Liver (tissue), 9 donors: Measurements from ENCODE around the gene FAM227B. TPM values are rescaled to one million over a fixed set of nuclear protein-coding genes. Genes with fewer than 3 reads are reported as not detected.

Experiments used
- DNase-seq: peaks from one replicate; pipeline ENCODE4 v3.0.0-alpha.2; 2017; ENCODE audit warnings: low spot score
- H3K27ac ChIP-seq, 2 donors: one replicate each; pipeline ENCODE4 v1.7.0; 2013; ENCODE audit warnings: inconsistent platforms in 2 of 2, low read length in 2 of 2, control low read depth in 1 of 2, low read depth in 1 of 2, mild to moderate bottlenecking in 1 of 2
- H3K27me3 ChIP-seq, 4 donors: one replicate each; pipeline versions ENCODE4 v1.6.1 to v1.7.0; 2013; ENCODE audit warnings: low read length in 3 of 4, inconsistent platforms in 1 of 4, mild to moderate bottlenecking in 1 of 4, moderate library complexity in 1 of 4; ENCODE audit not compliant: control insufficient read depth in 4 of 4, insufficient read depth in 4 of 4
- H3K36me3 ChIP-seq, 4 donors: one replicate each; pipeline versions ENCODE4 v1.6.1 to v1.7.0; 2013; ENCODE audit warnings: low read length in 3 of 4, mild to moderate bottlenecking in 3 of 4, low read depth in 1 of 4, moderate library complexity in 1 of 4; ENCODE audit not compliant: control insufficient read depth in 4 of 4, insufficient read depth in 3 of 4
- H3K4me1 ChIP-seq, 4 donors: one replicate each; pipeline versions ENCODE4 v1.6.1 to v1.7.0; 2013; ENCODE audit warnings: low read length in 3 of 4, mild to moderate bottlenecking in 3 of 4, moderate library complexity in 1 of 4; ENCODE audit not compliant: control insufficient read depth in 4 of 4, insufficient read depth in 4 of 4
- H3K4me3 ChIP-seq, 3 donors: one replicate each; pipeline versions ENCODE4 v1.6.1 to v1.7.0; 2013; ENCODE audit warnings: low read length in 3 of 3, control low read depth in 1 of 3, low read depth in 1 of 3, mild to moderate bottlenecking in 1 of 3
- H3K9ac ChIP-seq, 2 donors: one replicate each; pipeline ENCODE4 v1.7.0; 2013; ENCODE audit warnings: low read length in 2 of 2, mild to moderate bottlenecking in 2 of 2, moderate library complexity in 2 of 2, control low read depth in 1 of 2, low read depth in 1 of 2
- H3K9me3 ChIP-seq, 4 donors: one replicate each; pipeline versions ENCODE4 v1.6.1 to v1.7.0; 2013; ENCODE audit warnings: low read length in 3 of 4; ENCODE audit not compliant: control insufficient read depth in 4 of 4
- CTCF ChIP-seq: fragments of 150-350 bp; IDR thresholded peaks from 2 replicates; pipeline ENCODE4 v1.5.1; 2017; ENCODE audit warnings: improper control_type of control experiment, low read depth, low read length; ENCODE audit not compliant: missing input control
- FOXA1 ChIP-seq: IDR thresholded peaks from 2 replicates; pipeline ENCODE4 v1.6.1; 2016; ENCODE audit warnings: antibody characterized with exemption
- FOXA2 ChIP-seq: IDR thresholded peaks from 2 replicates; pipeline ENCODE4 v1.6.1; 2016; ENCODE audit warnings: antibody characterized with exemption
- GABPA ChIP-seq, 2 donors: IDR thresholded peaks in 1 of 2; conservative IDR thresholded peaks in 1 of 2; 2 replicates each; pipeline ENCODE4 v1.6.1; 2016; ENCODE audit warnings: antibody characterized with exemption in 2 of 2, mild to moderate bottlenecking in 1 of 2, moderate library complexity in 1 of 2
- HNF4G ChIP-seq: IDR thresholded peaks from 2 replicates; pipeline ENCODE4 v1.6.1; 2016; ENCODE audit warnings: antibody characterized with exemption
- JUND ChIP-seq, 2 donors: IDR thresholded peaks; 2 replicates each; pipeline ENCODE4 v1.6.1; 2016; ENCODE audit warnings: antibody characterized with exemption in 2 of 2
- MAX ChIP-seq: IDR thresholded peaks from 2 replicates; pipeline ENCODE4 v1.6.1; 2016; ENCODE audit warnings: antibody characterized with exemption
- RXRA ChIP-seq, 2 donors: IDR thresholded peaks; 2 replicates each; pipeline ENCODE4 v1.6.1; 2017 to 2018; ENCODE audit warnings: antibody characterized with exemption in 2 of 2, mild to moderate bottlenecking in 1 of 2
- SP1 ChIP-seq: IDR thresholded peaks from 2 replicates; pipeline ENCODE4 v1.6.1; 2018; ENCODE audit warnings: antibody characterized with exemption, mild to moderate bottlenecking
- ZBTB33 ChIP-seq: IDR thresholded peaks from 2 replicates; pipeline ENCODE4 v1.6.1; 2016; ENCODE audit warnings: antibody characterized with exemption
- WGBS: extraction: QIAGEN DNeasy Blood & Tissue Kit; methylation state at CpG from one replicate; pipeline ENCODE4 v1.1.7; 2013; 5-methylcytosine and 5-hydroxymethylcytosine counted together
- polyA plus RNA-seq, 2 donors: library from polyadenylated mRNA; stranded (reverse) in 1 of 2; unstranded in 1 of 2; fragments of 200-250 nt in 1 of 2; fragments of >200 nt in 1 of 2; fragmentation: Nextera tagmentation in 1 of 2; extraction: Ambion mirVana in 1 of 2; gene quantifications; one replicate each; pipeline versions ENCODE4 v1.2.1 to v1.2.3, GENCODE V29; 2013 to 2015
- total RNA-seq, 2 donors: library from RNA; depleted of rRNA; stranded (reverse); fragments of >200 nt; gene quantifications; one replicate each; pipeline ENCODE4 v1.2.3, GENCODE V29; 2014
- donor health status: healthy.
- donor health status: healthy.
- donor health status: healthy.
- donor health status: healthy.
- donor health status: healthy.

Gene FAM227B
- total and polyA plus RNA-seq, 4 donors: 1.3 to 5.1 (median 3.8) TPM

- TF ChIP-seq RXRA (IDR thresholded peaks at IDR 0.05): no peak
Measured at GRCh38 chr15:49624056-49624455, 3.4 kb upstream of the FAM227B start (continued).

- Histone ChIP-seq H3K36me3 (peaks cover 2 to 14% (median 9%) of the 10 kb centered on the region in 4 donors), H3K9me3 (peaks cover 0 to 6% (median 0%) of the 10 kb centered on the region in 4 donors), H3K4me3 (no peak overlapping the region), H3K27me3 (no peaks in the 10 kb centered on the region), H3K9ac (no peak overlapping the region), H3K4me1 (peaks cover 2 to 15% (median 5%) of the 10 kb centered on the region in 4 donors), H3K27ac (no peak overlapping the region)
- TF ChIP-seq FOXA2 (no peak), FOXA1 (no peak), SP1 (no peak), GABPA (IDR thresholded peaks at IDR 0.05 in 1 of 2, conservative IDR thresholded peaks at IDR 0.05 in 1 of 2) (no peak), ZBTB33 (no peak), JUND (IDR thresholded peaks at IDR 0.05) (no peak), HNF4G (no peak)
- WGBS: 90% methylated on average over 3 of the region's 3 CpGs
- no peak for DNase-seq
Measured at GRCh38 chr15:49622561-49622960, 1.9 kb upstream of the FAM227B start.

GRCh38 chr15:49621887-49622286, 1.3 kb upstream of the FAM227B start:
- H3K27ac ChIP-seq: peak overlapping the region in 1 of 2 donors; percentile 94

More at GRCh38 chr15:49621887-49622286, 1.3 kb upstream of the FAM227B start:
- no peak for DNase-seq
- Histone ChIP-seq H3K9ac (peak overlapping the region in 1 of 2 donors; percentile 95), H3K4me3 (peak overlapping the region; percentile 73 to 93 (median 85)), H3K9me3 (peaks cover 0 to 6% (median 0%) of the 10 kb centered on the region in 4 donors), H3K4me1 (peaks cover 2 to 15% (median 5%) of the 10 kb centered on the region in 4 donors), H3K27me3 (no peaks in the 10 kb centered on the region), H3K36me3 (peaks cover 2 to 12% (median 6%) of the 10 kb centered on the region in 4 donors)
- 72% methylated on average over 1 of the region's 1 CpG for WGBS
- TF ChIP-seq CTCF (no peak), MAX (no peak), FOXA2 (no peak), SP1 (no peak), HNF4G (no peak), JUND (IDR thresholded peaks at IDR 0.05) (no peak)
